ENCODE data around the gene LEKR1.

DNA sequence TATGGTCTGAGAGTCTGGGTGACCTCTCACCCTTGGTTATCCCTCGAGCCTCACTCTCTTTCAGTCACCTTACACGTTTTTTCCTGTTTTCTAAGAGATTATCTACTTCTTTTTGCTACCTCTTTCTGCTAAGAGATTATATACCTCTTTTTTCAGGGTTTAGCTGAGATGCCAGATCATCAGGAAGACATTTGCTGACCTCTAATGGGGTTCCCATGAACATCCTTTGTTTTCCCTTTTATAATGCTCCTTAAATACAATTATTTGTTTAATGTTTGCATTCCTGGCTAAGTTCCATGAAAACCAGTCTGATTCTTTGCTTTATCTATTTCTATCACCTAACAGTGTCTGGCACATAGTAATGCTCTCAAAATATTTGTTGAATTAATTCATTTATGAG lies 39.6 kb downstream of the LEKR1 start:
- TF ChIP-seq, protein P1, sequence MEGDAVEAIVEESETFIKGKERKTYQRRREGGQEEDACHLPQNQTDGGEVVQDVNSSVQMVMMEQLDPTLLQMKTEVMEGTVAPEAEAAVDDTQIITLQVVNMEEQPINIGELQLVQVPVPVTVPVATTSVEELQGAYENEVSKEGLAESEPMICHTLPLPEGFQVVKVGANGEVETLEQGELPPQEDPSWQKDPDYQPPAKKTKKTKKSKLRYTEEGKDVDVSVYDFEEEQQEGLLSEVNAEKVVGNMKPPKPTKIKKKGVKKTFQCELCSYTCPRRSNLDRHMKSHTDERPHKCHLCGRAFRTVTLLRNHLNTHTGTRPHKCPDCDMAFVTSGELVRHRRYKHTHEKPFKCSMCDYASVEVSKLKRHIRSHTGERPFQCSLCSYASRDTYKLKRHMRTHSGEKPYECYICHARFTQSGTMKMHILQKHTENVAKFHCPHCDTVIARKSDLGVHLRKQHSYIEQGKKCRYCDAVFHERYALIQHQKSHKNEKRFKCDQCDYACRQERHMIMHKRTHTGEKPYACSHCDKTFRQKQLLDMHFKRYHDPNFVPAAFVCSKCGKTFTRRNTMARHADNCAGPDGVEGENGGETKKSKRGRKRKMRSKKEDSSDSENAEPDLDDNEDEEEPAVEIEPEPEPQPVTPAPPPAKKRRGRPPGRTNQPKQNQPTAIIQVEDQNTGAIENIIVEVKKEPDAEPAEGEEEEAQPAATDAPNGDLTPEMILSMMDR (conservative IDR thresholded peaks at IDR 0.05; ENCODE audit: low read length): no peak
- no peak for TF ChIP-seq EZH2phosphoT487 (IDR thresholded peaks at IDR 0.05; ENCODE audit: borderline replicate concordance, low read depth, low read length)

Measured in OCI-LY7 (cell line).